AG08395 (cell line): ENCODE results near the gene PARD6G.

Source experiments
- DNase-seq: peaks from one replicate; pipeline ENCODE4 v3.0.0; 2012; ENCODE audit warnings: mixed read lengths, low spot score

Gene PARD6G

DNA sequence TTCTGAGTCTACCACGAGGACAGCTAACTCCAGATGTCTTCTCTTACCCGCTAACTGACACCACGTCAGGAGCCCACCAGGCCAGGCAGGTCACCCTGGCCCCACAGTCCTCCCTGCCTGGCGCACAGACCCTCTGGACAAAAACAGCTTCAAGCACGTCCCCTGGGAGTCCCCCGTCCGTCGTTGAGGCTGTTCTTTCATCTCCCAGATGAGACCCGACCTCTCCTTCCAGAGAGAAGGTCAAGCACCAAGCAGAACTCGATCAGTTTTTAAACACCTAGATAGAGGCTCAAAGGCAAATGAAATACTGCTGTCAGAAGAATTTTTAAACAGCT lies 57.8 kb downstream of the PARD6G start:
- no peak for DNase-seq

GRCh38 chr18:80188643-80189530 lies 58.4 kb downstream of the PARD6G start:
- DNase-seq: no peak

GRCh38 chr18:80187956-80188642 lies 59.2 kb downstream of the PARD6G start:
- DNase-seq: no peak

DNA sequence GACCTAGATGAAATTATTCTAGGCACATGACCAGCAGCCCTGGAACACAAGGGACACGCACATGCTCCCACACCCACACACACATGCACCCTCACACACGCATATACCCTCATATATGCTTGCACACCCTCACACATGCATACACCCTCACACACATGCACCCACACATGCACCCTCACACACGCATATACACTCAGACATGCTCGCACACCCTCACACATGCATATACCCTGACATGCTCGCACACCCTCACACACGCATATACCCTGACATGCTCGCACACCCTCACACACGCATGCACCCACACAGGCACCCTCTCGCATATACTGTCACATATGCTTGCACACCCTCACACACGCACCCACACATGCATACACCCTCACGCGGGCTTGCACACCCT lies 61.8 kb downstream of the PARD6G start:
- DNase-seq: no peak

DNA sequence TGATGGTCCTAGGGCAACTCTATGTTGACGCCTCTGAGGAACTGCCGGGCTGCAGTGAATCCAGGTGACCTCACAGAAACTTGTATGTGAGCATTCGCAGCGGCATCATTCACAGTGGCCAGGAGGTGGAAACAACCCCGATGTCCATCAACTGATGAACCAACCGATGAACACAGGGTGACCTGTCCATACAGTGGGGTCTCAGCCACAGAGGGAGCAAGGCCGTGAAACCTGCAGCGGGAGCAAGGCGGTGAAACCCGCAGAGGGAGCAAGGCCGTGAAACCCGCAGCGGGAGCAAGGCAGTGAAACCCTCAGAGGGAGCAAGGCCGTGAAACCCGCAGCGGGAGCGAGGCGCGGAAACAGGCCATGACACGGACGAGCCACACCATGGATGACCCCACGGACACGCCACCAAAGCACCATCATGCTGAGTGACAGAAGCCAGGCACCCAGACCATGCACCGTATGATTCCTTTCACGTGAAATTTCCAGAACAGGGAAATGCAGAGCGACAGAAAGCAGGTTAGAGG lies 63.0 kb downstream of the PARD6G start:
- no peak for DNase-seq

- DNase-seq: no peak
Observed at GRCh38 chr18:80183273-80184050, 63.9 kb downstream of the PARD6G start.

DNA sequence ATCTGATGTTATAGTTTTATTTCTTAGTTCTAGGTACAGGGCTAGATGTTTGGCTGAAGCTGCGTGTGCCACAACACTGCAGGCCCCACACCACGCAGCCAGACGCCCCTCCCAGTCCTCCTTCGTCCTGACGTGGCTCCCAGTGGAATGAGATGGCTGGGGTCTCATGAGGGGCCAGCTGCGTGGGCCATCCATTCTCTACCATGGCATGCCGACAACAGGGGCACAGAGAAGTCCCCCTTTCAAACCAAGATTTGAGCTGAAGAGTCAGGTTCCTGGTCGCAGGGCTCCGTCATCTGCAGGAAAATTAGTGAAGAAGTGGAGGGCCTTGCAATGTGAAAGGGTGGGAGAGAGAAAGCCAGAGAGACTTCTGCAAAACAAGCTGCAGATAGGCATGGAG lies 64.5 kb downstream of the PARD6G start:
- no peak for DNase-seq

GRCh38 chr18:80181642-80182461 lies 65.5 kb downstream of the PARD6G start:
- DNase-seq: no peak

- DNase-seq: no peak
Observed at GRCh38 chr18:80180778-80181564, 66.3 kb downstream of the PARD6G start.

GRCh38 chr18:80179857-80180558 lies 67.3 kb downstream of the PARD6G start:
- DNase-seq: no peak

GRCh38 chr18:80178935-80179818 lies 68.1 kb downstream of the PARD6G start:
- DNase-seq: no peak

DNA sequence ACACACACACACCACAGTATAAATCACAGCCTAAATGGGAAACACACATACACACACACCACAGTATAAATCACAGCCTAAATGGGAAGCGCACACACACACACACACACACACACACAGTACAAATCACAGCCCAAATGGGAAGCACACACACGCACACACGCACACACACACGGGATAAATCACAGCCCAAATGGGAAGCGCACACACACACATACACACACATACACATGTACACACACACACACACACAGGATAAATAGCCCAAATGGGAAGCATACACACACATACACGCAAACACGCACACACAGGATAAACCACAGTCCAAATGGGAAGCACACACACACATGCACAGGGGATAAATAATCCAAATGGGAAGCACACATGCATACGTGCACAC lies 70.2 kb downstream of the PARD6G start:
- no peak for DNase-seq

- peak; percentile 51 for DNase-seq
Observed at GRCh38 chr18:80176334-80177073, 70.8 kb downstream of the PARD6G start.

DNA sequence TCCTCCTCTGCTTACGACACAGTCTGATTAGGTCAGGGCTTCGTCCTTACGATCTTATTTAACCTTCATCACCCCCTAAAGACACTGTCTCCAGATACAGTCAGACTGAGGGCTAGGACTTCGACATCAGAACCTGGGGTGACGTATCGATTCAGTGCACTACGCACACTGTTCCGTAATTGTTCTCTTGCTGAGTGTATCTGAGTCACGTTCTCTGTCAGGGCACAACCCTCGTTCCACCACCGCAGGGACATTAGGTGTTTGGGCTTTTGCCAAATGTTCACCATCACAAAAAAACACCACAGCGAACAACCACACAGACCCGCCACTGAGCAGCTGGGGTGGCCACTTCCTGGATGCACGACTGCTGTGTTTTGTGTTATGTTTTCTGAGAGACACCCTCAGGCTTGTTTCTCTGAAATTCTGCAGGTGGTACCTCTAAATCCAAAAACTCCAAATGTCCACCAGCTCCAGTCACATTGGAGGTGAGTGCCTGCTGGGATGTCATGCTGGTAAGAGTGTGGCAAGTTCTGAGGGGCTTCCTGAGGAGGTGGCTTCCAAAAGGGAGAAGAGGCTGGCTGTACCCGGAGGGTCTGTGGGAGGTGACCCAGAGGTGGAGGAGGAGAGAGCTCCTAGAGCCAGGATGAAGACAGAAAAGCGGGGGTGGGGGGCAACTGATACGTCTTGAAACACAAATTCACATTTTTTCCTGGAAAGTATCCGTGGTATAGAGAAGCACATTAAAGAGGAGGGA lies 71.7 kb downstream of the PARD6G start:
- DNase-seq: no peak

DNA sequence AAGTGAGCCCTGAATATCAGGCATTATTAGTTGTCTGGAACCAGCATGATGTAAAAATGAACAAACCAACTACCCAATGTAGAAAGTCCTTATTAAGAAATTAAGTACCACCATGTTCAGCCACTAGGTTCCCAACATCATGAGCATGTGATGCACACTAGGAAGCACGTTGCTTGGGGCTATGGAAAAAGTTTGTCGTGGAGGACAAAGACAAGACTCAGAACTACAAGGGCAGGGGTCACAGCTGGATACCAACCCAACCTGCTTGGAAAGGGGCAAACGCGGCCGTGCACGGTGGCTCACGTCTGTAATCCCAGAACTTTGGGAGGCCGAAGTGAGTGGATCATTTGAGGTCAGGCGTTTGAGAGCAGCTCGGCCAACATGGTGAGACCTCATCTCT lies 74.3 kb downstream of the PARD6G start:
- DNase-seq: no peak

DNA sequence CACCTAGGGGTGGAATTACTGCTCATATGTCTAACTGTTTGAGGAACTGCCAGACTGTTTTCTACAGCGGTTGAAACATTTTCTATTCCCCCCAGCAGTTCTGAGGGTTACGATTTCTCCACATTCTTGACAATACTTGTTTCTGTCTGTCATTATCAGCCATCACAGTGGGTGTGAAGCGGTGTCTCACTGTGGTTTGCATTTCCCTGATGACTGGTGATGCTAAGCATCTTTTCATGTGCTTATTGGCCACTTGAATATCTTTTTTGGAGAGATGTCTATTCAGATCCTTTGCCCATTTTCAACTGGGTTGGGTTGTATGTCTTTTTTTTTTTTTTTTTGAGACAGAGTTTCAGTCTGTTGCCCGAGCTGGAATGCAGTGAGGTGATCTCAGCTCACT lies 75.3 kb downstream of the PARD6G start:
- DNase-seq: no peak

DNA sequence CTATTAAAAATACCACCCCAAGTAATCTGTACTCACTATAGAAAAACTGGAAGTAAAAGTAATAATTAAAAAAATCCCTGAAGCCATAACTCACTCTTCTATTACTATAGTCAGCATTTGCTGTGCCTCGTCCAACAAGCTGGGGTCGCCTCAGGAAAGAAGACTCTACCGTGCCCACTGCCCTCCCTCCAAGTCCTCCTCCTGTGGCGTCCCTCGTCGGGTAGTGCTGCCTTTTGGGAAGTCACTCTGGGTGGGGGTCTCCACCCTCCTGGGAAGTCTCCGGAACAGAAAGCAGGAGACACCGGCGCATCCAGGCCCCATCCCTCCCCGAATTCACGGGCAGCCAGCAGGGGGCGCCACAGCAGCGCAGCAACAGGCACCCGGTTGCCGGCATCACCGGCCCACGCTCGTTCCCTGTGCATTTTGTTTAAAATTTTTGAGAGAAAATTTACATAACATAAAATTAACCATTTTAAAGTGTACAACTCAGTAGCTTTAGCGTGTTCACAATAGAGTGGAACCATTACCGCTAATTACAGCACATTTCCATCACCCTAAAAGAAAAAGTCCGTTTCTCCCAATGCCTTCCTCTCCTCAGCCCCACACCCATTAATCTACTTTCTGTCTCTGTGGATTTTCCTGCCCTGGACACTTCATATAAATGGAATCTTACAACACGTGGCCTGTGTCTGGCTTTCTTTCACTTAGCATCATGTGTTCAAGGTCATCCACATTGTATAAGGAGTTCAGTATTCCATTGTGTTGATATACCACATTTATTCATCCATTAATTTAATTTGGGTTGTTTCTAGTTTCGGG lies 76.1 kb downstream of the PARD6G start:
- peak; percentile 65 for DNase-seq
